ENCODE data around the gene CPZ.
"Not testable (repeated sequence)": the region's sequence is repeated elsewhere in the genome, so short reads cannot be mapped to it uniquely, and the experiment has no call there.

The CPZ gene

DNA sequence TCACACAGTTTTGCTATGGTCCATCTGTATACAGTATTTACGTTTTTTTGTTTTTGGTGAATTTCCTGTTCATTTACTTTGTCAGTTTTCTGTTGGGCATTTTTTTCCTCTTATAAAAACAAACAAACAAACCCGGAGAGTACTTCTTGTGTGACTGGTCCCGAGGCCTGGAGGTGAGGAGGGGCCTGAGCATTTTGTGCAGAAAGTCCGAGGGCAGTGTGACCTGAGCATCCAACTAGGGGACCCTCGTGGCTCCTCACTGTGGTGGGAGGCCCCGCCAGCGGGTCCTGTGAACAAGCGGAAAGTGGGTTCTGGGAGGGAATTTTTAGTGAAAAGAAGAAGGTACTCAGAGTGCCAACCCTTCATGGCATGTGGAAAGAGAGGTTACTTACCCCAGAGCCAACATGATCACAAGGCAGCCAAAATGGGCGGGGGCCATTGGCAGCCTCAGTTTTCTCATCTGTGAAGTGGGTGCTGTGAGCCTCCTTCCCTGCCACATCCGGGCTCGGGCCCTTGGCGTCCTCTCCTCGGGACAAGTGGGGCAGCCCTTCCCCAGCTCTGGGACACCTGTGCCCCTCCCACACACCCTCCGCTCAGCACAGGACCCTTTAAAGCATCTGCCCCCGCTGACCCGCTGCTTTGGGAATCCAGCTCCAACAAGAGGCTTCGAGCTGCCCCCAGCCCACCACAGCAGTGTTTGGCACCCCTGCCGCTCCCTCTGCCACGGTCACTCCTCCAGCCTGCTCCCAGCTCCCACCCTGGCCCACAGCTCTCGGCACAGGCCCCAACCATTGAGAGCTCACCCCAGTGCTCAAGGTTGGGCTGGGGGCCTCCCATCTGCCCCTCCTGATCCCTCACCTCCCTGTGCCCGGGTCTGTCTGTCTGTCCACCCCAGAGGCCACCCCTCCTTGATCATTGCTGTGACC lies 35.2 kb upstream of the CPZ start:
- no peak for FAIRE-seq

DNA sequence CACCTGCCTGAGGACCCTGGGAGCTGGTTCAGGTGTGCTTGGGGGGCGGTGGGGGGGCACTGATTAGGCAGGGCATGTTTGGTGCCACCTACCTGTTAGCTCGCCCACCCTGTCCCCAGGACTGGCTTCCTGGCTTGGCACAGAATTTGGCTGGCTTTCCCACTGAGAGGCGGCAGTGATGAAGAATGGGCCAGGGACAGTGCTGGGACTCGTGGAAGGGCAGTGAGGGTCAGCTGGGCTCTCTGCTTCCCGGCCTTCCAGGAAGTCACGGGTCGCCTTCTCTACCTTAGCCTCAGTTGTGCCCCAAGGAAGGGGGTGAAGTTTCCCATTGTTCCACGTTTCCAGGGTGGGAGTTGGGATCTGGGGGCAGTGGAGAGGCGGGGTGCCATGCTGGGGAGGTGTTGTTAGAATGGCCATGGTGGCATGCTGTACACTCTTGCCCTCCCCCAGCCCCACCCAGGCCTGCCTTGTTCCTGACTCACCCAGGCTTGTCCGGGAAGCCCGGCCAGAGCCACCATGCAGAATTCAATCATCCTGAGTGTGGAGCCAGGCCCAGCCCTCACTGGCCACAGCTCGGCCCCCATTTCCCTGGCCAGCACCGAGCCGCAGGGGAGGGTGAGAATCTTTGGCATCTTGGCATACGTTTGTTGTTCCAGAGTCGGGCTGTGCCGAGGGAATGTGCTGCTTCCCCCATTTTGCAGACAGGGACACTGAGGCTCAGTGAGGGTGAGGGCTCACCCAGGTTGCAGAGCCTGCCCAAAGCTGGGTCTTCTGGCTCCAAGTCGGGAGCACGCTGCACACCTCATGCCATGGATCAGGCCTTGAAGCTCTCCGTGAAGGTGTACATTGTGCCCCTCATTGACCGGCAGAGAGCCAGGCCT lies 34.2 kb upstream of the CPZ start:
- FAIRE-seq, result no peak

DNA sequence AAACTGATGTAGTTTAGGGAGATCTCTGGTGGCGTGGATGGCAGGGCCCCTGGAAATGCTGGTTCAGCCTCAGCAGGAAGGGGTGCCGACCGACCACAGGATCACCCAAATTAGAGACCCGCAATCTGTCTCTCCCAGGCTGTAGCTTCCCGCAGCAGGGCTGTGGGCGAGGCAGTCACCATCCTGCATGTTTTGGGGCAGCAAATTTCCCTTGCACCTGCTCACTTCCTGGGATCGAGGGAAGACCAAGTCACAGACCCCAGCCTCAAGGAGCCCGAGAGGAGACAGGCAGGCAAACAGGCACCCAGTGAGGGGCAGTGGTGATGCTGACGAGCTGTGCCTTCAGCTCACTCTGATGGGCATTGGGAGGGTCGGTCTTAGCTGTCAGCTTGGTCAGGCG lies 33.6 kb upstream of the CPZ start:
- FAIRE-seq, result no peak

GRCh38 chr4:8559524-8560264 lies 32.9 kb upstream of the CPZ start:
- FAIRE-seq, result no peak

GRCh38 chr4:8560265-8561047 lies 32.1 kb upstream of the CPZ start:
- no peak for FAIRE-seq

DNA sequence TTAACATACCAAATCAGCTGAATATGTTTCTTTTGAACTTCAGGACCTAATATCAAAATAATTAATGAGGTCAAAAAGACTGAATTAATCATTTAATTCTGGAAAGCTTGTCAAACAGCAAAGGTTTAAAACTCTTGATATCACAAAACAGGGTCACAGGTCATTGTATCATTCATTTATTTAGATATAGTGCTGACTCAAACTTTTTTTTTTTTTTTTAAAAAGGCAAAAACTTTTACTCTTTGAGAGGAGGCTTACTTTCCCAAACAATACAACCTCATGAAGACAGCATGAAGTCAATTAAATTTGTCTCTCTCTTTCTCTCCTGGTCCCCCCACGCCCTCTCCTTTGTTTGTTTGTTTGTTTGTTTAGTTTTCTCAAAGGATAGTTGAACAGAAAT lies 28.0 kb upstream of the CPZ start:
- FAIRE-seq, result no peak

DNA sequence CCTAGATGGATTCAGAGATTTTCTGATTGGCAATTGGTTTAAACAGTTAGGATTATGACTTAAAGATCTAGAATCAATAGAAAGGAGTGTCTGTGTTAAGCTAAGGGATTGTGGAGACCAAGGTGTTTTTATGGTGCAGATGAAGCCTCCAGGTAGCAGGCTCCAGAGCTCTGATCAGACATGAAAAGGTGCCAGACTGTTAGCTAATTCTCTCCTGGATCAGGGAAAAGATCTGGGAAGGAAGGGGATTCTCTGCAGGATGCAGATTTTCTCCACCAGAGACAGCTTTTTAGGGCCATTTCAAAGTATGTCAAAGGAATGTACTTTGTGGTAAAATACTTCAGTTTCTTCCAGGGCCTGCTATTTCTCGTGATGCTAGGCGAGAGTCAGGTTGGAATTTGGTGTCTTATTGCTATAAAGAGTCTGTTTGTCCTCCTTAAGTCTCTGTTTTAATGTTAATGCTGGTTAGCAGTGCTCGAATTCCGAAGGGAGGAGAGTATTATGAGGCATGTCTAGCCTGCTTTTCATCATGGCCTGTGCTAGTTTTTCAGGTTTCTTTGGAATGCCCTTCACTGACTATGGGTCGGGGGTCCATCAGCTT lies 24.4 kb upstream of the CPZ start:
- no peak for FAIRE-seq

DNA sequence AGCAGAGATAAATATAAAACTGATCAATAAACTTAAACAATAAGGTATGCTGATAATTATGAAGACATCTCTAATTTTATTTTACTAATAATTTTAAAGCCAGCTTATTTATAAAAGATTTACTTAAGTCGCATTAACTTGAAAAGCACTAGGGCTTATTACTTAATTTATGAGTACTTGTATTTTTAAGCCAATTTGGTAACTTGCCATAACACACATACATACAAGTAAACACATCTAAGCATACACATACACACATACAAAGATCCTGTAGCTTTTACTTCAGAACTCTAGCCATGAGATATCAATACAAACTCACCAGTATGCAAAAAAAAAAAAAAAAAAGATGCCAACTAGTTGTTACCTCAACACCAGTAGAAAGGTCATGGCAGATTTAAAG lies 22.4 kb upstream of the CPZ start:
- FAIRE-seq, result no peak

DNA sequence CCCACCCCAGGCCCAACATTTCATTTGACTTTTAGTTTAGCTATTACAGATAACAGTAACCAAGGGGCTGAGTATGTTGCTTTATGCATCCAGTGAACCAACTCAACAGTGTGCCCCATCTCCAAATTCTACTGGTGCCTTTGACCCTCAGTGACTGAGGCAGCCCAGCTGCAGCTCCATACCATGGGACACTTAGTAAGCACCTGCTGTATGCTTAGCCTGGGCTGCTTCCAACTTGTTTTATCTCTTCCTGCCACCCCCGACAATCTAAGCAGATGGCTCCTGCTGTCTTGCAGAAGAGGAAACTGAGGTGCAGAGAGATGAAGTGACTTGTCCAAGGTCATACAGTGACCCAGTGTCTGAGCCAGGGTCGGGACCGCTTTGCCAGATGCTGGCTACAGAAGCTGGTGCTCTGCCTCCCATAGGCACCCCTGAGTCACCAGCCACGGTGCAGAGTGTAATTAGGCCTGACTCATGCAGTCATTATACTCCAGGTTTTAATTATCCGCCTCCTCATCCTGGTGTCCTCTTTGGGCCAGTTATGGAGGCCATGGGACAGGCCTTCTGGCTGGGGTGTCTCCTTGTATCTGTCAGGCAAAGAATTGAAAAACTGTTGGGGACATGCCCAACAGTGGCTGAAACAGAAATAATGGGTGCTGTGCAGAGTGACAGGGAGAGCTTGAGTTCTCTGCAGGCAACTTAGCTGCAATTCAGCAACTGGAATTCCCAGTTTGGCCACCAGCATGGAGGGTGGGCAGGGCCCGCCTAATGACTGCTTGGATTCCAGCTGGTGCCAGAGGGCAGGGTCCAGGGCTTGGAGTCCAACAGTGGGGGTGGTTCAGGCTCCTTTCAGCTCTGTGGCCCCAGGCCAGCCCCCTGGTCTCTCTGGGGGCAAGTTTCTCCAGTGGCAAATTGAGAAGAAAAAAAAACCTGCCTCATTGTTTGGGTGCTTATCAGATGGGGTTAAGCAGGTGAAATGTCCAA lies 20.6 kb upstream of the CPZ start:
- FAIRE-seq, result no peak

DNA sequence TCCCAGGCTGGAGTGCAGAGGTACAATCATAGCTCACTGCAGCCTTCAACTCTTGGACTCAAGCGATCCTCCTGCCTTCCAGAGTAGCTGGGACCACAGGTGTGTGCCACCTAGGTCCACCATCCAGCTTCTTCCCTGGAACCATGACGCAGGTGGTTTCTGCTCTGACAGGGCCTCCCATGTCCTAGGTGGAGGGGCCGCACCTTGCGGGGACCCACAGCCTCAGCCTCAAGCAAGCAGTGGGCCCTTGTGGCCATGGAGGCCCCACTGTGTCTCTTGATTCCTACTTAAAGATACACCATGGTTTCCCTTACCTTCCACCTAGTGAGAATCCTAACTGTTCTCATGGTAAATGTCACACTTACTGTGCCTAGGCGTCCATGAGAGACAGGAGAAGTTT lies 19.3 kb upstream of the CPZ start:
- FAIRE-seq, result no peak

DNA sequence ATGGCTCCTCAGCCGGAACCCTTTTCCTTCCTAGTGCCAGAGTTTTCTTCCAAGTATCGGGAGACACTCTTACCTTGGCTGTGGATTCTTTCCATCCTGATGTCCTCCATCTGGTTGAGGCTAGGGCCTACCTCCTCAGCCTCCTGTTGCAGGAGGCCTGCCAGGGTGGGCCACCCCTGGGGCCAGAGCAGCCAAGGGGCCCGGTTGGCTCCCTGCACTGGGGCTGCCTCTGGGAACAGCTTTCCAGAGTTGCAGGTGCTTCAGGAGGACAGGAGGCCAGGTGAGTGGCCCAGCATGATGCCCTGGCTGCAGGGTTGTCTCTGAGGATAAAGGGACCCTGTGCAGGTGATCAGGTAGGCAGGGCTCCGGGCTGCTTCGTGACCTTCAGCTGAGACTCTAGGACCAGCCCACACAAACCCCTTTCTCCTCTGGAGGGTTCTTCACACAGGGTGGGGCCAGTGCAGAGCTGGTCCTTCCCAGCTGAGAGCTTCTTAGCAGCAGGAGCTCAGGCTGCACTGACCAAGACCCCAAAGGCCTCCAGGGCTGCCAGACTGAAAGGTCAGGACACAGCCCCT lies 17.7 kb upstream of the CPZ start:
- FAIRE-seq, result no peak

- FAIRE-seq, result no peak
Observed at GRCh38 chr4:8575457-8575856, 17.1 kb upstream of the CPZ start.

DNA sequence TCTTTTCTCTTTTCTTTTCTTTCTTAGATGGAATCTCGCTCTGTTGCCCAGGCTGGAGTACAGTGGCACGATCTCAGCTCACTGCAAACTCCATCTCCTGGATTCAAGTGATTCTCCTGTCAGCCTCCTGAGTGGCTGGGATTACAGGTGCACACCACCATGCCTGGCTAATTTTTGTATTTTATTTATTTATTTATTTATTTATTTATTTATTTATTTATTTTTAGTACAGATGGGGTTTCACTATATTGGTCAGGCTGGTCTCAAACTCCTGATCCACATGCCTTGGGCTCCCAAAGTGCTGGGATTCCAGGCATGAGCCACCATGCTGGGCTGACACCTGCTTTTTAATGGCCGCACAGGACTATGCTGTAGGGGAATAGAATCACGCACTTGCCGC lies 16.0 kb upstream of the CPZ start:
- not testable (repeated sequence) for FAIRE-seq

- no peak for FAIRE-seq
Observed at GRCh38 chr4:8577046-8577445, 15.5 kb upstream of the CPZ start.

DNA sequence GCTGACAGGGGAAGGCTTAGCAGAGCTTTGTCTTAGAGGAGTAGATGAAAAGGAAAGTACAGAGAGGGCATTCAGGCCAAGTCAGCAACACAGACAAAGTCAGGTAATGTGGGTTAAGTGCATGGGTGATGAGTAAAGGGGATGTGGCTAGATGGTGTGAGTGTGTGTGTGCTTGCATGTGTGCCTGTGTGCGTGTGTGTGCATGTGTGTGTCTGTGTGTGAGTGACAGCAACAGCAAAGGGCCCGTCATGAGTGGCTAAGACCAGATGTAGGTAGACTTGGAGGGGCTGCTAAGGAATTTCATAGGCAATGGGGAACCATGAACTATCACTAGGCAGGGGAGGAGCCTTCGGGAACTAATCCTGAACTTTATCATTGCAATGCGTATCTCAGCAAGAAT lies 14.6 kb upstream of the CPZ start:
- no peak for FAIRE-seq

GRCh38 chr4:8578717-8579116 lies 13.8 kb upstream of the CPZ start:
- FAIRE-seq, result no peak

- no peak for FAIRE-seq
Observed at GRCh38 chr4:8579526-8580320, 12.8 kb upstream of the CPZ start.

DNA sequence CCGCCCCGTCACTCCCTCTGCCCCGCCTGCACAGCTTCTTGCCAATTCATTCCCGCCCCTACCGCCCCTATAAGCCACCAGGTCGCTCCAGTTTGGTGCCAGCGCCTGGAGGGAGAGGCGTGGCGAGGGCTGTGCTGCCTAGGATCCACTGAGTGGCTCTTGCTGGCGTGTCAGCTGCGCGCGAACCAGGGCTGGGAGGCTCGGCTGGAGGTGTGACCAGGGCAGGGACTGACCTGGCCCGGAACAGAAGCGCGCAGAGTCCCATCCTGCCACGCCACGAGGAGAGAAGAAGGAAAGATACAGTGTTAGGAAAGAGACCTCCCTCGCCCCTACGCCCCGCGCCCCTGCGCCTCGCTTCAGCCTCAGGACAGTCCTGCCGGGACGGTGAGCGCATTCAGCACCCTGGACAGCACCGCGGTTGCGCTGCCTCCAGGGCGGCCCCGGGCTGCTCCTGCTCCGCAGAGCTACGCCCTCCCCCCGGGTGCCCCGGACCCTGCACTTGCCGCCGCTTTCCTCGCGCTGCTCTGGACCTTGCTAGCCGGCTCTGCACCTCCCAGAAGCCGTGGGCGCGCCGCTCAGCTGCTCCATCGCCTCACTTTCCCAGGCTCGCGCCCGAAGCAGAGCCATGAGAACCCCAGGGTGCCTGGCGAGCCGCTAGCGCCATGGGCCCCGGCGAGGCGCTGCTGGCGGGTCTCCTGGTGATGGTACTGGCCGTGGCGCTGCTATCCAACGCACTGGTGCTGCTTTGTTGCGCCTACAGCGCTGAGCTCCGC lies 12.1 kb upstream of the CPZ start, which contains the start of gene GPR78:
GPR78 (plus strand) TSS at position 72 of the 773 bp plus-strand sequence; CDS start at position 663, 591 bp downstream.
- FAIRE-seq, result no peak

Measured in TTC549 (cell line).